Smooth muscle cell (in vitro differentiated cells): ENCODE measurements around the gene ZNF326. TPM values are rescaled to one million over a fixed set of nuclear protein-coding genes. Genes with fewer than 3 reads are reported as not detected.
A peak's percentile ranks its signal among the peaks of the same experiment; 100 is the strongest.

Experiments used
- DNase-seq: peaks from one replicate; lab custom pipeline; 2025; ENCODE audit not compliant: unreplicated experiment; lab: John Stamatoyannopoulos, UW
- H2AFZ ChIP-seq: fragments of 200-600 bp; sonication (generic); 2 replicates; pipeline ENCODE4 v1.6.0; 2016; ENCODE audit warnings: antibody characterized with exemption, low read depth, mild to moderate bottlenecking
- H3F3A ChIP-seq: fragments of 200-600 bp; sonication (generic); 2 replicates; pipeline ENCODE4 v1.6.0; 2017; ENCODE audit warnings: antibody characterized with exemption, low read depth
- H3K27ac ChIP-seq: fragments of 200-600 bp; sonication (generic); 2 replicates; pipeline ENCODE4 v1.5.1; 2016; ENCODE audit warnings: low read depth, mild to moderate bottlenecking
- H3K27me3 ChIP-seq: fragments of 200-600 bp; sonication (generic); 2 replicates; pipeline ENCODE4 v1.6.1; 2016; ENCODE audit warnings: low read depth, mild to moderate bottlenecking
- H3K36me3 ChIP-seq: fragments of 200-600 bp; sonication (generic); 2 replicates; pipeline ENCODE4 v1.5.1; 2016; ENCODE audit warnings: low read depth
- H3K4me1 ChIP-seq: fragments of 200-600 bp; sonication (generic); 2 replicates; pipeline ENCODE4 v1.5.1; 2016; ENCODE audit warnings: low read depth
- H3K4me2 ChIP-seq: fragments of 200-600 bp; sonication (generic); 2 replicates; pipeline ENCODE4 v1.6.0; 2016; ENCODE audit warnings: mild to moderate bottlenecking
- H3K4me3 ChIP-seq: fragments of 200-600 bp; sonication (generic); 2 replicates; pipeline ENCODE4 v1.5.1; 2016; ENCODE audit warnings: mild to moderate bottlenecking
- H3K79me2 ChIP-seq: fragments of 200-600 bp; sonication (generic); 2 replicates; pipeline ENCODE4 v1.6.0; 2016; ENCODE audit warnings: low read depth, mild to moderate bottlenecking
- H3K9ac ChIP-seq: fragments of 200-600 bp; sonication (generic); 2 replicates; pipeline ENCODE4 v1.6.0; 2016; ENCODE audit warnings: low read depth
- H3K9me3 ChIP-seq: fragments of 200-600 bp; sonication (generic); replicated peaks from 2 replicates; pipeline ENCODE4 v1.5.1; 2016; ENCODE audit warnings: low read depth
- H4K20me1 ChIP-seq: fragments of 200-600 bp; sonication (generic); 2 replicates; pipeline ENCODE4 v1.6.0; 2016; ENCODE audit warnings: low read depth
- CTCF ChIP-seq: fragments of 200-600 bp; sonication (generic); IDR thresholded peaks from 2 replicates; pipeline ENCODE4 v1.5.1; 2017; ENCODE audit warnings: borderline replicate concordance, mild to moderate bottlenecking, antibody characterized with exemption; ENCODE audit not compliant: insufficient read depth, poor library complexity, severe bottlenecking
- WGBS: methylation state at CpG from one replicate; pipeline ENCODE4 v1.1.7; 2016; ENCODE audit warnings: low lambda C conversion rate; 5-methylcytosine and 5-hydroxymethylcytosine counted together
- polyA plus RNA-seq: library from polyadenylated mRNA; unstranded; fragments of >200 nt; fragmentation: Nextera tagmentation; extraction: Ambion mirVana; gene quantifications from 2 replicates; pipeline ENCODE4 v1.2.1, GENCODE V29; 2016
- total RNA-seq: library from RNA; depleted of rRNA; stranded (reverse); fragments of >200 nt; gene quantifications from 2 replicates; pipeline ENCODE4 v1.2.3, GENCODE V29; 2014

Gene ZNF326
- total and polyA plus RNA-seq, 2 experiments from 2014 or later = 7.7 to 12.8 TPM

- H3K79me2 ChIP-seq = peaks cover 10% of the 10 kb centered on the region
- DNase-seq = no peak
- no peak for TF ChIP-seq CTCF
- 41% methylated on average over 8 of the region's 8 CpGs for WGBS
- peak overlapping the region; percentile 49 for H3K4me2 ChIP-seq
- H3K4me3 ChIP-seq = no peak overlapping the region
- peaks cover 13% of the 10 kb centered on the region for H3K4me1 ChIP-seq
- H3K36me3 ChIP-seq = no peaks in the 10 kb centered on the region
- no peaks in the 10 kb centered on the region for H3K9me3 ChIP-seq
- H3K27me3 ChIP-seq = no peaks in the 10 kb centered on the region
- no peak overlapping the region for H2AFZ ChIP-seq
- no peak overlapping the region for H3K9ac ChIP-seq
- H3K27ac ChIP-seq = peak overlapping the region; percentile 43
- peaks cover 5% of the 10 kb centered on the region for H4K20me1 ChIP-seq
- H3F3A ChIP-seq = peaks cover 16% of the 10 kb centered on the region
Observed at GRCh38 chr1:89990976-89991831, 3.7 kb upstream of the ZNF326 start.

- no peak for DNase-seq
- TF ChIP-seq CTCF = no peak
Observed at GRCh38 chr1:89993541-89993940, 1.4 kb upstream of the ZNF326 start.

GRCh38 chr1:89994231-89994804 is 592 bp upstream of the ZNF326 start:
- no peak for DNase-seq
- peak overlapping the region; percentile 98 for H3K9ac ChIP-seq
- peak overlapping the region; percentile 90 for H3K4me2 ChIP-seq
- H3K27me3 ChIP-seq = no peaks in the 10 kb centered on the region
- H3K4me3 ChIP-seq = peak overlapping the region; percentile 88
- peaks cover 16% of the 10 kb centered on the region for H3F3A ChIP-seq
- peak overlapping the region; percentile 91 for H3K27ac ChIP-seq
- H3K4me1 ChIP-seq = peaks cover 42% of the 10 kb centered on the region
- H3K79me2 ChIP-seq = peaks cover 40% of the 10 kb centered on the region
- H3K36me3 ChIP-seq = no peaks in the 10 kb centered on the region
- H3K9me3 ChIP-seq = no peaks in the 10 kb centered on the region
- TF ChIP-seq CTCF = no peak
- peak overlapping the region; percentile 77 for H2AFZ ChIP-seq
- 72% methylated on average over 16 of the region's 16 CpGs for WGBS
- H4K20me1 ChIP-seq = peaks cover 36% of the 10 kb centered on the region

More at GRCh38 chr1:89993541-89993940, 1.4 kb upstream of the ZNF326 start:
- Histone ChIP-seq H3K27ac (no peak overlapping the region), H2AFZ (no peak overlapping the region), H3K79me2 (peaks cover 33% of the 10 kb centered on the region), H3K4me1 (peaks cover 36% of the 10 kb centered on the region), H3F3A (peaks cover 16% of the 10 kb centered on the region), H3K36me3 (no peaks in the 10 kb centered on the region), H3K9me3 (no peaks in the 10 kb centered on the region), H3K4me3 (no peak overlapping the region), H3K4me2 (no peak overlapping the region), H3K9ac (no peak overlapping the region), H4K20me1 (peaks cover 28% of the 10 kb centered on the region), H3K27me3 (no peaks in the 10 kb centered on the region)
- WGBS = 99% methylated on average over 24 of the region's 24 CpGs
